Epithelial cell of proximal tubule (primary cell): ENCODE results near the gene ZNF366. TPM values are rescaled to one million over a fixed set of nuclear protein-coding genes. Genes with fewer than 3 reads are reported as not detected.

Experiments
- DNase-seq: peaks from one replicate; pipeline ENCODE4 v3.0.0-alpha.2; 2011; ENCODE audit warnings: low read depth
- H3K4me3 ChIP-seq: 2 replicates; pipeline ENCODE4 v1.5.1; 2011; ENCODE audit warnings: low read depth, mild to moderate bottlenecking, low read length
- CTCF ChIP-seq: conservative IDR thresholded peaks from 2 replicates; pipeline ENCODE4 v1.5.1; 2012; ENCODE audit warnings: low read depth, mild to moderate bottlenecking, low read length
- total RNA-seq: library from RNA; depleted of rRNA; stranded (reverse); fragments of >200 nt; gene quantifications from 2 replicates; pipeline ENCODE4 v1.2.3, GENCODE V29; 2015

Gene ZNF366
- total RNA-seq, 1 donor from 2014 or later = not detected

- TF ChIP-seq CTCF = peak; percentile 12
- peak; percentile 41 for DNase-seq
- H3K4me3 ChIP-seq = no peak overlapping the region
Measured at GRCh38 chr5:72531496-72532190, 24.4 kb upstream of the ZNF366 start.

GRCh38 chr5:72530196-72530595 is 23.0 kb upstream of the ZNF366 start:
- no peak for DNase-seq
- TF ChIP-seq CTCF = no peak

GRCh38 chr5:72529383-72529782 is 22.2 kb upstream of the ZNF366 start:
- TF ChIP-seq CTCF = no peak
- no peak for DNase-seq
- H3K4me3 ChIP-seq = no peak overlapping the region

More at GRCh38 chr5:72530196-72530595, 23.0 kb upstream of the ZNF366 start:
- H3K4me3 ChIP-seq = no peak overlapping the region

- no peak overlapping the region for H3K4me3 ChIP-seq
- TF ChIP-seq CTCF = no peak
- DNase-seq = peak; percentile 55
Measured at GRCh38 chr5:72525816-72526215, 18.6 kb upstream of the ZNF366 start.

GRCh38 chr5:72523960-72524582 is 16.9 kb upstream of the ZNF366 start:
- H3K4me3 ChIP-seq = no peak overlapping the region
- DNase-seq = peak; percentile 39
- peak; percentile 75 for TF ChIP-seq CTCF

- H3K4me3 ChIP-seq = no peak overlapping the region
- TF ChIP-seq CTCF = no peak
- DNase-seq = no peak
Measured at GRCh38 chr5:72522607-72523006, 15.4 kb upstream of the ZNF366 start.

- DNase-seq = no peak
Measured at GRCh38 chr5:72519111-72519510, 11.9 kb upstream of the ZNF366 start.

More at GRCh38 chr5:72519111-72519510, 11.9 kb upstream of the ZNF366 start:
- no peak for TF ChIP-seq CTCF
- no peak overlapping the region for H3K4me3 ChIP-seq
